OCI-LY3 (cell line): ENCODE results near the gene ABCB9.

Source experiments
- EZH2phosphoT487 ChIP-seq: fragments of 200-600 bp; shearing (Covaris generic); IDR thresholded peaks from 2 replicates; pipeline ENCODE4 v1.6.1; 2018; ENCODE audit warnings: antibody characterized with exemption, mixed run types, low read depth
- TF ChIP-seq, protein P1 (sequence below): fragments of 200-600, 300-600 bp; sonication (generic); IDR thresholded peaks from 2 replicates; pipeline ENCODE4 v1.5.1; 2014; ENCODE audit warnings: antibody characterized with exemption, low read length, low read depth

DNA sequence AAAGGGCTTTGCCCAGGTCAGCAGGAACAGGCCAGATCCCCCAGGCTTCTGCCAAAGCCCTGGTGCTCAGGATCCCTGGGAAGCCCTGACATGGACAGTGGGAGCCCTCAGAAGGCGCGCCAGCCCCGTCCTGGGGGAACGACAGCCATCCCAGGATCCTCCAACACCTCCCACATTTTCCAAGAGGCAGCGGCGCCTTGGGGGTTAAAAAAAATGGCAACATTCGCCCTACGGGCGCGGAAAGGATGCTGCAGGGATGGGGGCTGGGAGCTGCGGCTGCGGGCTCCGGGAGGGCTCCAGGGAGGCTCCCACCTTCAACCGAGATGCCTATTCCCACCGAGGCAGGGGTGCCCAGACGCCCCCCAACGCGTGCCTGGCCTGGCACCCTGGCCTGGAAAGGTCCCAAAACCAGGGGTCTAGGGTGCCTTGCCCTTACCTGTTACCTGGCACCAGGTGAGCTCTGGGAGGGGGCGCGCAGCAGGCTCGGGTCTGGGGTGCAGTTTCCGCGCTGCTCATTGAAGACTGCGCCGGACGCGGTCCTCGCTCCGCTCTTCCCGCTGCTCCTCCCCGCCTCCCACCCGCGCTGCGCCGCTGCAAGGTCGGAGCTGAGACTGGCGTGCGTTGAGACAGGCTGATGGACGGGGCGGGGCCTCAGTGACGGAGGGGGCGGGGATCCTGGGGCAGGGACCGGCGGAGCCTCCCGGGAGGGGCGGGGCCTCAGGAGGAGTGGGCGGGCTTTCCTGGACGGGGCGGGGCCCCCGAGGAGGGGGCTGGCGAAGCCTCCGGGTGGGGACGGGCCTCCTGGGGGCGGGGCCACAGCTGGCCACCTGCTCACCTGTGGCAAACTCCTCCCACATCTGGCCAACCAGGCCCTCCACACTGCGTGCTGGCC lies at the start of gene ABCB9:
- TF ChIP-seq, protein P1, sequence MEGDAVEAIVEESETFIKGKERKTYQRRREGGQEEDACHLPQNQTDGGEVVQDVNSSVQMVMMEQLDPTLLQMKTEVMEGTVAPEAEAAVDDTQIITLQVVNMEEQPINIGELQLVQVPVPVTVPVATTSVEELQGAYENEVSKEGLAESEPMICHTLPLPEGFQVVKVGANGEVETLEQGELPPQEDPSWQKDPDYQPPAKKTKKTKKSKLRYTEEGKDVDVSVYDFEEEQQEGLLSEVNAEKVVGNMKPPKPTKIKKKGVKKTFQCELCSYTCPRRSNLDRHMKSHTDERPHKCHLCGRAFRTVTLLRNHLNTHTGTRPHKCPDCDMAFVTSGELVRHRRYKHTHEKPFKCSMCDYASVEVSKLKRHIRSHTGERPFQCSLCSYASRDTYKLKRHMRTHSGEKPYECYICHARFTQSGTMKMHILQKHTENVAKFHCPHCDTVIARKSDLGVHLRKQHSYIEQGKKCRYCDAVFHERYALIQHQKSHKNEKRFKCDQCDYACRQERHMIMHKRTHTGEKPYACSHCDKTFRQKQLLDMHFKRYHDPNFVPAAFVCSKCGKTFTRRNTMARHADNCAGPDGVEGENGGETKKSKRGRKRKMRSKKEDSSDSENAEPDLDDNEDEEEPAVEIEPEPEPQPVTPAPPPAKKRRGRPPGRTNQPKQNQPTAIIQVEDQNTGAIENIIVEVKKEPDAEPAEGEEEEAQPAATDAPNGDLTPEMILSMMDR, result no peak
- TF ChIP-seq EZH2phosphoT487, result no peak
